Thoracic aorta (tissue), 2 donors: ENCODE measurements around the gene AACS. TPM values are rescaled to one million over a fixed set of nuclear protein-coding genes. Genes with fewer than 3 reads are reported as not detected.
"Not testable (repeated sequence)": the region's sequence is repeated elsewhere in the genome, so short reads cannot be mapped to it uniquely, and the experiment has no call there.

Experiments
- ATAC-seq: fragments of 150-250 bp; one replicate; pipeline ENCODE4 v1.8.0; 2017; ENCODE audit warnings: low read depth; ENCODE audit not compliant: insufficient number of reproducible peaks, low FRiP score
- DNase-seq: peaks from one replicate; pipeline ENCODE4 v3.0.0-alpha.2; 2020; ENCODE audit warnings: low spot score
- H3K27ac ChIP-seq, 2 donors: fragments of 200-600 bp; sonication (generic); 1 replicate in 1 of 2; 2 replicates in 1 of 2; pipeline ENCODE4 v1.5.1; 2016; ENCODE audit warnings: mild to moderate bottlenecking in 2 of 2, moderate library complexity in 2 of 2
- H3K27me3 ChIP-seq: fragments of 200-600 bp; sonication (generic); replicated peaks from 2 replicates; pipeline ENCODE4 v1.6.0; 2016; ENCODE audit warnings: mild to moderate bottlenecking; ENCODE audit not compliant: insufficient read depth
- H3K36me3 ChIP-seq: fragments of 200-600 bp; sonication (generic); one replicate; pipeline ENCODE4 v1.5.1; 2016
- H3K4me1 ChIP-seq, 2 donors: fragments of 200-600 bp; sonication (generic); 1 replicate in 1 of 2; 2 replicates in 1 of 2; pipeline versions ENCODE4 v1.5.1 to v1.6.0; 2016; ENCODE audit warnings: low read depth in 2 of 2, mild to moderate bottlenecking in 1 of 2; ENCODE audit not compliant: control insufficient read depth in 1 of 2
- H3K4me3 ChIP-seq: fragments of 200-600 bp; sonication (generic); 2 replicates; pipeline ENCODE4 v1.5.1; 2016; ENCODE audit warnings: mild to moderate bottlenecking
- H3K9me3 ChIP-seq: fragments of 200-600 bp; sonication (generic); 2 replicates; pipeline ENCODE4 v1.5.1; 2016
- total RNA-seq, 2 donors: library from RNA; depleted of rRNA; stranded (reverse); fragments of >200 nt; gene quantifications; one replicate each; pipeline versions ENCODE4 v1.1.0 to v1.2.3, GENCODE V29; 2016
- TF ChIP-seq, protein P1 (sequence below): fragments of 200-600 bp; sonication (generic); IDR thresholded peaks from one replicate; pipeline ENCODE4 v1.5.1; 2019; ENCODE audit warnings: antibody characterized with exemption

The AACS gene
- total RNA-seq, 2 donors from 2014 or later, result 14.1 to 14.7 TPM

DNA sequence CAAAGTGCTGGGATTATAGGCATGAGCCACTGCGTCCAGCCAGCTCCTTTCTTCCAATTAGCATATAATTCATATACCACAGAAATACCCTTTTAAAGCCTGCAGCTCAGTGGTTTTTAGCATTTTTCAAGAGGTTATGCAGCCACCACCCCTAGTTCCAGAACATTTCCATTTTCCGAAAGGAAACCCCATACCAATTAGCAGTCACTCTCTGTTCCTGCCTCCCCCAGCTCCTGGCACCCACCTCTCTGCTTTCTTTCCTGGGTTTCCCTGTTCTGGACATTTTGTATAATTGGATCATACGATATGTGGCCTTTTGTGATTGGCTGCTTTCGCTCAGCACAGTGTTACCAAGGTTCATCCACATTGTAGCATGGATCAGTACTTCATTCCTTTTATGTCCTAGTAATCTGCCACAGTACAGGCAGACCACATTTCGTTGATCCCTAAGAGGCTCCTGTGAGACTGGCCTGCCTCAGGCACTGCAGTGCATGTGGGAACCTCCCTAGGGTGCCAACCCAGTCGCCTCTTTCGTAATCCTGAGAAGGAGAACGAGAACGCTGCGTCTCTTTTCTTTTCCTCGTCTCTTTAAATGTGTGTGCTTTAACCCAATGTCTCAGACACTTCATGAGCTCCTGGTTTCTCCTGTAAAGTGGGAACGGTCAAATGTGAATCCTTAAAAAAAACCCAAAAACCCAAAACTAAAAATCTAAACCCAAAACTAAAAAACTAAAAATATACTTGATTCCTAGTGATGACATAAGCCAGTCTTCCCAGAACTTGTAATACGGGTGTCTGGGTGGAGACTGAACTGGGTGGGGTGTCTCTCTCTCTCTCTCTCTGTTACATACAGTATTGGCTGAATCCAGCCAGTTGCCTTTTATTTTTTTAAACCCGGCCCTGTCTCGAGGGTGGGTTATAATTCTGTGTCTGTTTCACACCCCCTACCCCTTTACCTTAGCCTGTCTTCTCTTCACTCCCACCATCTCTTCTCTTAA is 14.7 kb downstream of the AACS start:
- Histone ChIP-seq H3K27me3 (no peaks in the 10 kb centered on the region), H3K36me3 (peaks cover 9% of the 10 kb centered on the region), H3K9me3 (no peaks in the 10 kb centered on the region), H3K4me1 (no peaks in the 10 kb centered on the region), H3K4me3 (no peak overlapping the region), H3K27ac (no peak overlapping the region)
- TF ChIP-seq, protein P1, sequence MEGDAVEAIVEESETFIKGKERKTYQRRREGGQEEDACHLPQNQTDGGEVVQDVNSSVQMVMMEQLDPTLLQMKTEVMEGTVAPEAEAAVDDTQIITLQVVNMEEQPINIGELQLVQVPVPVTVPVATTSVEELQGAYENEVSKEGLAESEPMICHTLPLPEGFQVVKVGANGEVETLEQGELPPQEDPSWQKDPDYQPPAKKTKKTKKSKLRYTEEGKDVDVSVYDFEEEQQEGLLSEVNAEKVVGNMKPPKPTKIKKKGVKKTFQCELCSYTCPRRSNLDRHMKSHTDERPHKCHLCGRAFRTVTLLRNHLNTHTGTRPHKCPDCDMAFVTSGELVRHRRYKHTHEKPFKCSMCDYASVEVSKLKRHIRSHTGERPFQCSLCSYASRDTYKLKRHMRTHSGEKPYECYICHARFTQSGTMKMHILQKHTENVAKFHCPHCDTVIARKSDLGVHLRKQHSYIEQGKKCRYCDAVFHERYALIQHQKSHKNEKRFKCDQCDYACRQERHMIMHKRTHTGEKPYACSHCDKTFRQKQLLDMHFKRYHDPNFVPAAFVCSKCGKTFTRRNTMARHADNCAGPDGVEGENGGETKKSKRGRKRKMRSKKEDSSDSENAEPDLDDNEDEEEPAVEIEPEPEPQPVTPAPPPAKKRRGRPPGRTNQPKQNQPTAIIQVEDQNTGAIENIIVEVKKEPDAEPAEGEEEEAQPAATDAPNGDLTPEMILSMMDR, result no peak
- ATAC-seq (no peak), DNase-seq (no peak)

DNA sequence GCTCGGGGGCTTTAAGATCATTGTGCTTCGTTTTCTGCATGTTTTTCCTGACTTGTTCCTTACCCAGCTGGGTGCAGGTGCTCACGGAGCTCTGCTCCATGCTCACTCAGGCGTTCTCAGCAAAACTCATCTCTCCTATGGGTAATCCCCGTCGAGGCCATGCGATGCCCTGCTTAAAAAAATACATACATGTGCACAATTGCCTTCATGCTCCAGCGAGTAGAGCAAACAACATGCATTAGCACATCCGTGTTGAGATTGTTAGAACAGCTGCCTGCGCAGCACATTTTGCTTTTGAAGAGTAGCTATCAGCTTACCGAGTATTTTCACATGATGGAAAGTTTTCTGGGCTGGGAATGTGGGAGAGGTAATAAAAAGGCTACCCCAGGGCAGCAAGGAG is 16.2 kb downstream of the AACS start:
- Histone ChIP-seq H3K9me3 (no peaks in the 10 kb centered on the region), H3K27ac (no peak overlapping the region), H3K4me3 (no peak overlapping the region), H3K27me3 (no peaks in the 10 kb centered on the region), H3K36me3 (peaks cover 9% of the 10 kb centered on the region), H3K4me1 (no peaks in the 10 kb centered on the region)
- DNase-seq (no peak), ATAC-seq (no peak)
- TF ChIP-seq, protein P1, result no peak

DNA sequence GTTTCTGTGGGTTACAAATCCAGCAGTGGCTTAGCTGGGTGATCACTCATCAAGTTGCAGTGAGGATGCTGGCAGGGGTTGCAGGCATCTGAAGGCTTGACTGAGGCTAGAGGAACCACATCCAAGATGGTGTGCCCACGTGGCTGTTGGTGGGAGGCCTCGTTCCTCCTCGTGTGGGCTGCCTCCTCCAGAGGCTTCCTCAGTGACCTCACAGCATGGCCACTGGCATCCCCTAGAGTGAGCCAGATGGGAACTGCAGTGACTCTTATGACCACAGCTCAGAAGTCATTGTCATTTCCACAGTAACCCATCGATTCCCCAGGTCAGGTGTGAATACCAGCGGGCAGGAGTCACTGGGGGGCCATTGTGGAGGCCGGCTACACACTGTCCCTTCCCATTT is 17.8 kb downstream of the AACS start:
- TF ChIP-seq, protein P1, result no peak
- Histone ChIP-seq H3K4me1 (no peaks in the 10 kb centered on the region), H3K27me3 (no peaks in the 10 kb centered on the region), H3K27ac (no peak overlapping the region), H3K36me3 (peaks cover 9% of the 10 kb centered on the region), H3K4me3 (no peak overlapping the region), H3K9me3 (no peaks in the 10 kb centered on the region)
- ATAC-seq, result no peak
- no peak for DNase-seq

DNA sequence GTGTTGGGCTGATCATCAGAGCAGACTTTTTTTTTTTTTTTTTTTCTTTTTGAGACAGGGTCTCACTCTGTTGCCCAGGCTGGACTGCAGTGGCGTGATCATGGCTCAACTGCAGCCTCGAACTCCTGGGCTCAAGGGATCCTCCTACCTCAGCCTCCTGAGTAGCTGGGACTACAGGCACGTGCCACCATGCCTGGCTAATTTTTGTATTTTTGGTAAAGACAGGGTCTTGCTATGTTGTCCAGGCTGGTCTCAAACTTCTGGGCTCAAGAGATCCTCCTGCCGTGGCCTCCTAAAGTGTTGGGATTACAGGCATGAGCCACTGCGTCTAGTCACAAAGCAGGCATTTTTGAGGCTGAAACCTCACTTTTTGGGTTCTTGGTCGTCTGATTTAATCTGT is 23.0 kb downstream of the AACS start:
- H3K36me3 ChIP-seq, result peaks cover 26% of the 10 kb centered on the region
- H3K27ac ChIP-seq, result not testable (repeated sequence)

DNA sequence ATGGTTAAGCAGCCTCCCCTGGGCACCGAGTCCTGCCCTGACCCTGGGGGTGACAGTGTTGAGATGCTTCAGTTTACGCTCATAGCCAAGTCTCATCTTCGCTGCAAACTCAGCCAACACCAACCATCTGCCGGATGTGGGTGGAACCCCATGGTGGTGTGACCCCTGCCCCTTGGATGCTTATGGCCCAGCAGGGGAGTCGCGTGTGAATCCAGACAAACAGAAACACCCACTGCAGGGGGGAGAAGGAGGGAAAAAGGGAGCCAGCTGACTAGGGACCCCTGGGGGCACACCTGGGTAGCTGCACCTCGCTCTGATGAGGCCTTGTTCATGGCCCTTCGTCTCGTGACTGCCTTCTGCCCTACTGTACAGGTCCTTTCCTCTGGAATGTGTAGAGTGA is 23.8 kb downstream of the AACS start:
- H3K27me3 ChIP-seq, result no peaks in the 10 kb centered on the region
- TF ChIP-seq, protein P1, result no peak
- H3K36me3 ChIP-seq, result peaks cover 26% of the 10 kb centered on the region
- no peaks in the 10 kb centered on the region for H3K9me3 ChIP-seq
- ATAC-seq (no peak), DNase-seq (no peak)
- no peaks in the 10 kb centered on the region for H3K4me1 ChIP-seq
- H3K4me3 ChIP-seq, result no peak overlapping the region
- H3K27ac ChIP-seq, result no peak overlapping the region

More for the DNA sequence above, 23.0 kb downstream of the AACS start:
- H3K9me3 ChIP-seq, DNase-seq, ATAC-seq, H3K4me3 ChIP-seq, H3K4me1 ChIP-seq, H3K27me3 ChIP-seq: not testable (repeated sequence)
